ENCODE data around the gene VARS2.

DNA sequence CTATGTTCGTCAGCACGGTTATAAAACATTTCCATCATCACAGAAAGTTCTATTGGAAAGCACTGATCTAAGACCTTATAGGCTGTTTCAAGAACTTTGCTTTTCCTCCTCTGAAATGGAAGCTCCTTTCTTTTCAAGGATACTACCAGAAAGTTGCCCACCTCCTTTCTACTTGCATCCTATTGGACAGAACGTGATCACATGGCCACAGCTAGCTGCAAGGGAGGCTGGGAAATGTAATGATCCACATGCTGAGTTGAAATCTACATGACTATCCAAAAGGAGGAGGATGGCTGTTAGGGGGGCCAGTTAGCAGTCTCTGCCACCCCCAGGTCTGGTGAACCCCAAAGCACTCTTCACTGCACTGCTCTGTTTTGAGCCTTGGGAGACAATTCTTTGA, 14.6 kb downstream of the VARS2 start:
- no peak for TF ChIP-seq CSDC2 (CRISPR knock-in tag; IDR thresholded peaks at IDR 0.05)
- no peak for TF ChIP-seq ZNF565 (CRISPR knock-in tag; conservative IDR thresholded peaks at IDR 0.05; ENCODE audit: low read depth)
- TF ChIP-seq ZFP30 (CRISPR knock-in tag; IDR thresholded peaks at IDR 0.05), result no peak
- TF ChIP-seq TOX (CRISPR knock-in tag; IDR thresholded peaks at IDR 0.05; ENCODE audit: borderline replicate concordance), result no peak
- TF ChIP-seq, protein P1, sequence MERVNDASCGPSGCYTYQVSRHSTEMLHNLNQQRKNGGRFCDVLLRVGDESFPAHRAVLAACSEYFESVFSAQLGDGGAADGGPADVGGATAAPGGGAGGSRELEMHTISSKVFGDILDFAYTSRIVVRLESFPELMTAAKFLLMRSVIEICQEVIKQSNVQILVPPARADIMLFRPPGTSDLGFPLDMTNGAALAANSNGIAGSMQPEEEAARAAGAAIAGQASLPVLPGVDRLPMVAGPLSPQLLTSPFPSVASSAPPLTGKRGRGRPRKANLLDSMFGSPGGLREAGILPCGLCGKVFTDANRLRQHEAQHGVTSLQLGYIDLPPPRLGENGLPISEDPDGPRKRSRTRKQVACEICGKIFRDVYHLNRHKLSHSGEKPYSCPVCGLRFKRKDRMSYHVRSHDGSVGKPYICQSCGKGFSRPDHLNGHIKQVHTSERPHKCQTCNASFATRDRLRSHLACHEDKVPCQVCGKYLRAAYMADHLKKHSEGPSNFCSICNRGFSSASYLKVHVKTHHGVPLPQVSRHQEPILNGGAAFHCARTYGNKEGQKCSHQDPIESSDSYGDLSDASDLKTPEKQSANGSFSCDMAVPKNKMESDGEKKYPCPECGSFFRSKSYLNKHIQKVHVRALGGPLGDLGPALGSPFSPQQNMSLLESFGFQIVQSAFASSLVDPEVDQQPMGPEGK (CRISPR knock-in tag; IDR thresholded peaks at IDR 0.05; ENCODE audit: borderline replicate concordance), result no peak
- no peak for TF ChIP-seq ARNTL (CRISPR knock-in tag; IDR thresholded peaks at IDR 0.05; ENCODE audit: borderline replicate concordance, low read depth)
- no peak for TF ChIP-seq RARB (CRISPR knock-in tag; IDR thresholded peaks at IDR 0.05)
- TF ChIP-seq ZNF70 (CRISPR knock-in tag; IDR thresholded peaks at IDR 0.05), result no peak
- TF ChIP-seq, protein P2, sequence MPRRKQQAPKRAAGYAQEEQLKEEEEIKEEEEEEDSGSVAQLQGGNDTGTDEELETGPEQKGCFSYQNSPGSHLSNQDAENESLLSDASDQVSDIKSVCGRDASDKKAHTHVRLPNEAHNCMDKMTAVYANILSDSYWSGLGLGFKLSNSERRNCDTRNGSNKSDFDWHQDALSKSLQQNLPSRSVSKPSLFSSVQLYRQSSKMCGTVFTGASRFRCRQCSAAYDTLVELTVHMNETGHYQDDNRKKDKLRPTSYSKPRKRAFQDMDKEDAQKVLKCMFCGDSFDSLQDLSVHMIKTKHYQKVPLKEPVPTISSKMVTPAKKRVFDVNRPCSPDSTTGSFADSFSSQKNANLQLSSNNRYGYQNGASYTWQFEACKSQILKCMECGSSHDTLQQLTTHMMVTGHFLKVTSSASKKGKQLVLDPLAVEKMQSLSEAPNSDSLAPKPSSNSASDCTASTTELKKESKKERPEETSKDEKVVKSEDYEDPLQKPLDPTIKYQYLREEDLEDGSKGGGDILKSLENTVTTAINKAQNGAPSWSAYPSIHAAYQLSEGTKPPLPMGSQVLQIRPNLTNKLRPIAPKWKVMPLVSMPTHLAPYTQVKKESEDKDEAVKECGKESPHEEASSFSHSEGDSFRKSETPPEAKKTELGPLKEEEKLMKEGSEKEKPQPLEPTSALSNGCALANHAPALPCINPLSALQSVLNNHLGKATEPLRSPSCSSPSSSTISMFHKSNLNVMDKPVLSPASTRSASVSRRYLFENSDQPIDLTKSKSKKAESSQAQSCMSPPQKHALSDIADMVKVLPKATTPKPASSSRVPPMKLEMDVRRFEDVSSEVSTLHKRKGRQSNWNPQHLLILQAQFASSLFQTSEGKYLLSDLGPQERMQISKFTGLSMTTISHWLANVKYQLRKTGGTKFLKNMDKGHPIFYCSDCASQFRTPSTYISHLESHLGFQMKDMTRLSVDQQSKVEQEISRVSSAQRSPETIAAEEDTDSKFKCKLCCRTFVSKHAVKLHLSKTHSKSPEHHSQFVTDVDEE (CRISPR knock-in tag; IDR thresholded peaks at IDR 0.05), result no peak
- TF ChIP-seq ZFP3 (CRISPR knock-in tag; IDR thresholded peaks at IDR 0.05), result no peak

Data from SK-N-SH treated with all-trans-retinoic acid at 6 μM for 48 hours (cell line).